Measurements from ENCODE around the gene CBX8. TPM values are rescaled to one million over a fixed set of nuclear protein-coding genes. Genes with fewer than 3 reads are reported as not detected.

CBX8 gene
- total and polyA plus RNA-seq, 2 donors (not counting 3 experiments of a cell fraction or from before 2014, with no cell fraction given), result 0.69 to 3.1 TPM

DNA sequence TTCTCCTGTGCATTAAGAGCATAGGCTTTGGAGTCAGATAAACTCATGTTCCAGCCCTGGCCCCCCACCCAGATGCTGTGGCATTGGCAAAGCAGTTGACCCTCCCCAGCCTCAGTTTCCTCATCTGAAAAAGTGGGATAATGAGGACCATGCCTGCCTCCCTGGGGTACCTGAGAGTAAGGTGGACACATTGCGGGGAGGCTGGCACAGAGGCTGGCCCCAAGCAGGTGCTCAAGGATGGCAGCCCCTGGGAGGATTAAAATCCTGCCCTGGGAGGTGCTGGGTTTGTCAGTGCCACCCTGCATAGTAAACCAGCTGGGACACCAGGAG lies 54.3 kb downstream of the CBX8 start:
- peak; percentile 20 for TF ChIP-seq EZH2 (IDR thresholded peaks at IDR 0.05; ENCODE audit: borderline replicate concordance, low read depth, low read length, severe bottlenecking)
- TF ChIP-seq MYC (IDR thresholded peaks at IDR 0.05; ENCODE audit: low read depth, low read length), result no peak
- TF ChIP-seq GATA2 (IDR thresholded peaks at IDR 0.05; ENCODE audit: insufficient read depth, insufficient read length, low read depth, low read length), result no peak
- no peak for TF ChIP-seq POLR2A (IDR thresholded peaks at IDR 0.05; ENCODE audit: low read depth, low read length)
- TF ChIP-seq POLR2AphosphoS5 (IDR thresholded peaks at IDR 0.05; ENCODE audit: insufficient read depth, low read depth, low read length), result no peak
- dilution Hi-C loops (cut with MboI; ENCODE audit: extremely low pct_ligation_motif_present, low sequenced_read_pairs) (no loop called here), intact Hi-C loops (cut with micrococcal nuclease) (loop anchor here (1.0 to 10.0 kb wide), 3 partner anchors 93 to 249 kb away; no protein-coding TSS in a partner anchor)
- no peaks in the 10 kb centered on the region for H3K9me1 ChIP-seq (replicated peaks; ENCODE audit: control insufficient read depth, extremely low read depth, insufficient read depth, low read length)
- no peaks in the 10 kb centered on the region for H3K4me1 ChIP-seq (ENCODE audit: control insufficient read depth, extremely low read depth, insufficient read depth, low read length)
- no peaks in the 10 kb centered on the region for H4K20me1 ChIP-seq (replicated peaks; ENCODE audit: control insufficient read depth, extremely low read depth, insufficient read depth, low read length)
- no peak overlapping the region for H2AFZ ChIP-seq (ENCODE audit: low read depth, low read length)
- no TSS peak for BruUV-seq (replicated peaks)
- H3K9ac ChIP-seq (replicated peaks; ENCODE audit: extremely low read depth, insufficient read depth, low read length), result no peak overlapping the region
- FAIRE-seq (no peak), DNase-seq (ENCODE audit: low read depth, low spot score) (no peak)
- H3K27ac ChIP-seq (ENCODE audit: insufficient read depth, low read depth, low read length), result no peak overlapping the region
- H3K27me3 ChIP-seq (ENCODE audit: control insufficient read depth in 2 of 2, insufficient read depth in 2 of 2, low read length in 2 of 2), result peaks cover 20 to 35% of the 10 kb centered on the region in 2 experiments
- ChIA-PET POLR2A (no interaction called here), CTCF (interaction anchor here (0.7 to 3.2 kb wide), 24 partner anchors 9 to 285 kb away, joined by 3 to 21 read pairs (median 5); partner anchors contain the start of genes CBX2 and CBX4)
- no peaks in the 10 kb centered on the region for H3K9me3 ChIP-seq (replicated peaks; ENCODE audit: control insufficient read depth, insufficient read depth, low read length)
- no peak overlapping the region for H3K4me3 ChIP-seq (replicated peaks in 1 of 3; ENCODE audit: insufficient read depth in 1 of 3, low read depth in 1 of 3, low read length in 3 of 3)
- H3K36me3 ChIP-seq (ENCODE audit: control insufficient read depth in 2 of 2, extremely low read depth in 1 of 2, insufficient read depth in 2 of 2, low read length in 2 of 2), result no peaks in the 10 kb centered on the region
- H3K79me2 ChIP-seq (ENCODE audit: control insufficient read depth, insufficient read depth, low read length), result no peaks in the 10 kb centered on the region
- no peak overlapping the region for H3K4me2 ChIP-seq (ENCODE audit: insufficient read depth, low read length)

Other genes starting within 250 kb of the CBX8 start
- not detected in 2 replicates for gene RBFOX3, start 186.0 kb downstream of the CBX8 start, total RNA-seq
- not detected in 2 replicates for gene RBFOX3, start 186.0 kb downstream of the CBX8 start, polyA plus RNA-seq
- gene ENPP7, start 66.1 kb downstream of the CBX8 start, total RNA-seq, result not detected in 2 replicates
- gene ENPP7, start 66.1 kb downstream of the CBX8 start, polyA plus RNA-seq, result not detected in 2 replicates
- 19.8 and 20.0 TPM in 2 replicates for gene CBX2, start 18.9 kb downstream of the CBX8 start, total RNA-seq
- 10.5 and 12.6 TPM in 2 replicates for gene CBX2, start 18.9 kb downstream of the CBX8 start, polyA plus RNA-seq
- 12.3 TPM in 2 replicates for gene CBX4, start 42.4 kb upstream of the CBX8 start, total RNA-seq
- 7.0 and 9.3 TPM in 2 replicates for gene CBX4, start 42.4 kb upstream of the CBX8 start, polyA plus RNA-seq
- 48.6 and 50.9 TPM in 2 replicates for gene TBC1D16, start 238.8 kb upstream of the CBX8 start, total RNA-seq
- gene TBC1D16, start 238.8 kb upstream of the CBX8 start, polyA plus RNA-seq, result 11.8 and 12.9 TPM in 2 replicates
- 4.1 and 5.5 TPM in 2 replicates for gene CCDC40, start 239.6 kb upstream of the CBX8 start, total RNA-seq
- gene CCDC40, start 239.6 kb upstream of the CBX8 start, polyA plus RNA-seq, result 1.1 and 1.4 TPM in 2 replicates